Stimulated activated CD8-positive, alpha-beta memory T cell treated with anti-CD3 and anti-CD28 coated beads, Interleukin-12 subunit alpha, Interleukin-12 subunit beta, amount 100 ng/mL, for 1 hour (primary cell): Measurements from ENCODE around the gene ECI2.
"Not testable (repeated sequence)": the region's sequence is repeated elsewhere in the genome, so short reads cannot be mapped to it uniquely, and the experiment has no call there.

ENCODE experiments used
- DNase-seq: peaks from one replicate; pipeline ENCODE4 v3.0.0-alpha.2; 2020; ENCODE audit warnings: low read depth

The ECI2 gene

GRCh38 chr6:4101298-4101697 lies 34.1 kb downstream of the ECI2 start:
- DNase-seq = no peak

GRCh38 chr6:4100655-4101054 lies 34.7 kb downstream of the ECI2 start:
- no peak for DNase-seq

- DNase-seq = no peak
Observed at GRCh38 chr6:4093288-4093687, 42.1 kb downstream of the ECI2 start.

- DNase-seq = no peak
Observed at GRCh38 chr6:4091941-4092340, 43.4 kb downstream of the ECI2 start.

DNA sequence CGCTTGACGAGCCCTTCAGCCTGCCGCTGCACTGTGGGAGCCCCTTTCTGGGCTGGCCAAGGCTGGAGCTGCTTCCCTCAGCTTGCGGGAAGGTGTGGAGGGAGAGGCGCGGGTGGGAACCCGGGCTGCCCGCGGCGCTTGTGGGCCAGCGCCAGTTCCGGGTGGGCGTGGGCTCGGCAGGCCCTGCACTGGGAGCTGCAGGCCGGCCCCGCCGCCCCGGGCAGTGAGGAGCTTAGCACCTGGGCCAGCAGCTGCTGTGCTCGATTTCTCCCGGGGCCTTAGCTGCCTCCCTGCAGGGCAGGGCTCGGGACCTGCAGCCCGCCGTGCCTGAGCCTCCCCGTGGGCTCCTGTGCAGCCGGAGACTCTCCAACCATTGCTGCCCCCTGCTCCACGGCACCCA lies 45.3 kb downstream of the ECI2 start:
- DNase-seq = not testable (repeated sequence)

- no peak for DNase-seq
Observed at GRCh38 chr6:4088704-4089103, 46.7 kb downstream of the ECI2 start.

DNA sequence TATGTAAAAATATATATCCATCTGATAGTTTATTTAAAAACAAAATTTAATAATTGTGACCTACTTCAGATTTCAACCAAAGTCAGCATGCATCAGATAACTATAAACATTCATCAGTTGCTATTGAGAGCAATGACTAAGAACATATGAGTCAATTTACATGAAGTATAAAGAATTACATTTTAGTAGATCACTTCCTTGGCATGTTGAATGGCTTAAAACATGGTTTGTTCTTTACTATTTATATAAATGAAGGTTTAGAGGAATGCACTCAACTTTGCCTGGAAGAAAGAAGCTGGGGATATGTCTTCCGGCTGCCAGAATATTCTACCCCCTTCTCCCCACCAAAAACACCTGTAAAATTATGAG lies 50.1 kb downstream of the ECI2 start:
- no peak for DNase-seq

GRCh38 chr6:4084444-4085331 lies 50.7 kb downstream of the ECI2 start:
- no peak for DNase-seq

- no peak for DNase-seq
Observed at GRCh38 chr6:4078691-4079471, 56.5 kb downstream of the ECI2 start, which contains the start of gene FAM217A. FAM217A (minus strand) TSS chr6:4079137; CDS start chr6:4077414, 1,723 bp downstream.

DNA sequence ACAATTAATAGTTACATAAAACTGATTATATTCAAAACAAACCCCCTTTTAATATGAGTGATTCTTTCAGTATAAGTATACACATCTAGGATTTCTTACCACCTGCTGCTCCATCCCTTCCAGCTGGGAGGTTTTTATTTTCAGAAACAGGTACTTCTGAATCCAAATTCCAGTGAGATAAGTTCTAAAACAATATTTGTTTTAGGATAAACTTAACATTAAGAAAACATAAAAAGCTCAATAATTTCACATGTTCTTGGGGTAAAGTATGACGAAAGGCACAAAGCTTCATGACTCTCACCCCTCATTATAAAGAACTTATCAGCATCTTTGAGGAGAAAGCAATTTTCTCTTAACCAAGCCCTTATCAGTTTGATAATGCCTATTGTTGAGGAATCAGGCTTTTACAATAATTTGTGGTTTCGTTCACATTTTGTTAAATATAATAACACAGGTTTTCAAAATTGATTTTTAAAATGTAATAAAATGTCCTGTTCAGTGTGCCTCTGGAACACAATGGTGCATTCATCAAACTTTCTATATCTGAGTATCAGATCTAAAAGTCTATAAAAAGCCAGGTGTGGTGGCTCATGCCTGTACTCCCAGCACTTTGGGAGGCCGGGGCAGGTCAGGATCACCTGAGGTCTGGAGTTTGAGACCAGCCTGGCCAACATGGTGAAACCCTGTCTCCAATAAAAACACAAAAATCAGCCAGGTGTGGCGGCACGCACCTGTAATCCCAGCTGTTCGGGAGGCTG lies 60.7 kb downstream of the ECI2 start:
- no peak for DNase-seq

DNA sequence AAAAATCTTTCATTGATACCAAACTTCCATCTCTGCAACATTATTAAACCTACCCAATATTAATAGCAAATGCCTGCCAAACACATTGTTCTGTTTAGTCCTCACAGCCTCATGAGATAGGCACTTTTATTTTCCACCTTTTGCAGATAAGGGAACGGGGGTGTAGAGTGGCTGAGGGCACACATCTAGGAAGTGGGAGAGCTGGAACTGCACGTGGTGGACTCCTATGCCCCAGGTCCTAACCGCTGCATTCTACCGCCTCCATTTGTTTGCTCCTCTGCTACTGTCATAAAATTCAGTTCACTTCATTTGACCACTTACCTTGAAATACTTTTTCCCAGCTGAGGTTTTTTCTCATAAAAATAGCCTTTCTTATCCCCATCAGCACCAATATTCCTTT lies 64.0 kb downstream of the ECI2 start:
- DNase-seq = no peak

GRCh38 chr6:4069199-4069598 lies 66.2 kb downstream of the ECI2 start:
- DNase-seq = no peak

DNA sequence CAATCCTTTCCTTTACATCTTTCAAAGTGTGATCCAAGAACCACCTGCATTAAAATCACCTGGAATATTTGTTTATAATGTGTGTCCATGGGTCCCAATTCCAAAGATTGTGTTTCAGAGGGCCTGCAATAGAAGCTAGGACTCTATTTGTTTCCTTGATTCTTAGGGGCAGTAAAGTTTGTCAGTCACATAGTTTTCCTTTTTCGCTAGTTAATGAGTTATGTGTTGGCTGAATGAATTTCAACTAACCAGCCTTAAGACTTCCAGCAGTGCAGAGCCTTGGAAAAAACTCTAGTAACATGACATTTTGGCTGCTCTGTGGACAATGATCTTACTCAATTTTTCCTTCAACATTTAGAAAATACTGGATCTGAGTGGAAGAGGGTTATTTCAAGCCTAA lies 67.7 kb downstream of the ECI2 start:
- no peak for DNase-seq

GRCh38 chr6:4066029-4066755 lies 69.2 kb downstream of the ECI2 start:
- DNase-seq = no peak
